HCT116 (cell line): ENCODE measurements around the gene CDH13. TPM values are rescaled to one million over a fixed set of nuclear protein-coding genes. Genes with fewer than 3 reads are reported as not detected.

Experiments used
- ATAC-seq: fragments of 200-7000 bp; cut with Tn5 transposase; 2 replicates; pipeline ENCODE4 v1.9.1; 2020; ENCODE audit warnings: mild to moderate bottlenecking, moderate library complexity
- BruUV-seq: library from RNA; stranded (reverse); fragments of 400-500 nt; replicated peaks from 2 replicates; lab custom pipeline; 2021; lab: Mats Ljungman, UMichigan
- CTCF ChIA-PET: fragments of 300-600 bp; sonication (Branson Sonifier 250); formaldehyde crosslinking; loops from one replicate; lab custom pipeline; 2021; ENCODE audit warnings: antibody characterized with exemption; lab: Charles Lee
- POLR2A ChIA-PET: fragments of 300-600, 350-600 bp; sonication (Branson Sonifier 250); formaldehyde crosslinking; loops from one replicate; lab custom pipeline; 2021; ENCODE audit warnings: antibody characterized with exemption; lab: Charles Lee
- RAD21 ChIA-PET, 2 experiments: fragments of 300-600 bp; sonication (Branson Sonifier 250); formaldehyde crosslinking; loops; one replicate each; lab custom pipeline; 2023; ENCODE audit warnings: low total read pairs in 2 of 2; ENCODE audit not compliant: uncharacterized antibody in 2 of 2, unreplicated experiment in 2 of 2, low non-redundant PET in 1 of 2; lab: Charles Lee
- DNase-seq: peaks from one replicate; pipeline ENCODE4 v3.0.0-alpha.2; 2010; ENCODE audit warnings: low read depth, low spot score
- H2AFZ ChIP-seq: fragments of 200-600 bp; shearing (Covaris generic), sonication (generic); 2 replicates; pipeline ENCODE4 v1.6.1; 2017; ENCODE audit warnings: low read depth, mixed run types, mixed read lengths, antibody characterized with exemption, low read length; ENCODE audit not compliant: poor library complexity, severe bottlenecking
- H3K27ac ChIP-seq: 2 replicates; pipeline ENCODE4 v1.5.1; 2012; ENCODE audit warnings: low read depth, low read length
- H3K27me3 ChIP-seq: fragments of 200-600 bp; sonication (generic); 2 replicates; pipeline ENCODE4 v1.6.1; 2016; ENCODE audit warnings: mixed run types, low read length, mixed read lengths; ENCODE audit not compliant: insufficient read depth
- H3K36me3 ChIP-seq, 2 experiments: fragments of 200-500 bp in 1 of 2; fragments of 200-600 bp in 1 of 2; sonication (Bioruptor generic) in 1 of 2; sonication (generic) in 1 of 2; 2 replicates each; pipeline versions ENCODE4 v1.5.1 to v1.6.1; 2014 to 2016; ENCODE audit warnings: low read length in 2 of 2, inconsistent platforms in 1 of 2, mixed read lengths in 1 of 2, mixed run types in 1 of 2; ENCODE audit not compliant: insufficient read depth in 2 of 2, control insufficient read depth in 1 of 2
- H3K4me1 ChIP-seq, 2 experiments: fragments of 200-600 bp in 1 of 2; sonication (generic) in 1 of 2; 2 replicates each; pipeline versions ENCODE4 v1.5.1 to v1.6.1; 2012 to 2017; ENCODE audit warnings: low read length in 2 of 2, inconsistent platforms in 1 of 2, mild to moderate bottlenecking in 1 of 2, mixed read lengths in 1 of 2, mixed run types in 1 of 2, moderate library complexity in 1 of 2; ENCODE audit not compliant: insufficient read depth in 2 of 2, control insufficient read depth in 1 of 2
- H3K4me2 ChIP-seq: fragments of 200-600 bp; sonication (generic); 2 replicates; pipeline ENCODE4 v1.6.1; 2017; ENCODE audit warnings: mixed run types, low read length, mixed read lengths
- H3K4me3 ChIP-seq, 2 experiments: fragments of 200-600 bp in 1 of 2; sonication (generic) in 1 of 2; replicated peaks in 1 of 2; 2 replicates each; pipeline ENCODE4 v1.5.1; 2011 to 2016; ENCODE audit warnings: low read length in 2 of 2, control low read depth in 1 of 2, low read depth in 1 of 2, mild to moderate bottlenecking in 1 of 2, mixed read lengths in 1 of 2, mixed run types in 1 of 2
- H3K79me2 ChIP-seq: fragments of 200-600 bp; sonication (generic); 2 replicates; pipeline ENCODE4 v1.6.1; 2017; ENCODE audit warnings: mild to moderate bottlenecking, mixed run types, low read length, moderate library complexity, mixed read lengths; ENCODE audit not compliant: insufficient read depth
- H3K9ac ChIP-seq: fragments of 200-600 bp; sonication (generic); 2 replicates; pipeline ENCODE4 v1.6.1; 2016; ENCODE audit warnings: low read length, mixed read lengths
- H3K9me2 ChIP-seq: fragments of 200-600 bp; sonication (generic), shearing (Covaris generic); 2 replicates; pipeline ENCODE4 v1.6.1; 2017; ENCODE audit warnings: mixed run types, mild to moderate bottlenecking, moderate library complexity; ENCODE audit not compliant: insufficient read depth
- H3K9me3 ChIP-seq, 2 experiments: fragments of 200-500 bp in 1 of 2; fragments of 200-600 bp in 1 of 2; sonication (Bioruptor generic) in 1 of 2; sonication (generic) in 1 of 2; 2 replicates each; pipeline ENCODE4 v1.6.1; 2014 to 2017; ENCODE audit warnings: low read length in 2 of 2, mixed read lengths in 2 of 2, inconsistent platforms in 1 of 2, low read depth in 1 of 2, mild to moderate bottlenecking in 1 of 2, mixed run types in 1 of 2, moderate library complexity in 1 of 2; ENCODE audit not compliant: control insufficient read depth in 1 of 2, insufficient read depth in 1 of 2
- H4K20me1 ChIP-seq: fragments of 200-600 bp; sonication (generic), shearing (Covaris generic); 2 replicates; pipeline ENCODE4 v1.6.1; 2017; ENCODE audit warnings: mixed run types, mild to moderate bottlenecking, moderate library complexity; ENCODE audit not compliant: insufficient read depth
- ATF3 ChIP-seq: IDR thresholded peaks from 2 replicates; pipeline ENCODE4 v1.6.1; 2012
- CBX3 ChIP-seq: IDR thresholded peaks from 2 replicates; pipeline ENCODE4 v1.6.1; 2012; ENCODE audit warnings: low read depth
- CEBPB ChIP-seq: IDR thresholded peaks from 2 replicates; pipeline ENCODE4 v1.6.1; 2012; ENCODE audit warnings: low read depth
- CTCF ChIP-seq, 3 experiments: fragments of 200-600 bp in 1 of 3; sonication (generic) in 1 of 3; IDR thresholded peaks in 2 of 3; conservative IDR thresholded peaks in 1 of 3; 2 replicates each; pipeline ENCODE4 v1.5.1; 2012 to 2017; ENCODE audit warnings: low read depth in 2 of 3, low read length in 2 of 3, antibody characterized with exemption in 1 of 3, borderline replicate concordance in 1 of 3, control low read depth in 1 of 3, mild to moderate bottlenecking in 1 of 3, mixed read lengths in 1 of 3, mixed run types in 1 of 3, moderate library complexity in 1 of 3; ENCODE audit not compliant: insufficient read depth in 1 of 3
- EGR1 ChIP-seq: IDR thresholded peaks from 2 replicates; pipeline ENCODE4 v1.6.1; 2012; ENCODE audit warnings: low read depth
- ELF1 ChIP-seq: IDR thresholded peaks from 2 replicates; pipeline ENCODE4 v1.6.1; 2012; ENCODE audit warnings: low read depth, borderline replicate concordance
- EZH2 ChIP-seq: fragments of 200-600 bp; sonication (generic); IDR thresholded peaks from 2 replicates; pipeline ENCODE4 v1.6.1; 2017; ENCODE audit warnings: antibody characterized with exemption, mixed run types
- EZH2phosphoT487 ChIP-seq: fragments of 200-600 bp; IDR thresholded peaks from 2 replicates; pipeline ENCODE4 v1.6.1; 2018; ENCODE audit warnings: antibody characterized with exemption, borderline replicate concordance
- FOSL1 ChIP-seq: IDR thresholded peaks from 2 replicates; pipeline ENCODE4 v1.6.1; 2012; ENCODE audit warnings: low read depth
- POLR2A ChIP-seq: IDR thresholded peaks from 2 replicates; pipeline ENCODE4 v1.7.0; 2011; ENCODE audit warnings: borderline replicate concordance; ENCODE audit not compliant: insufficient read depth, insufficient read length; ENCODE audit errors: extremely low read depth
- POLR2AphosphoS5 ChIP-seq: IDR thresholded peaks from 2 replicates; pipeline ENCODE4 v1.6.1; 2011; ENCODE audit warnings: mild to moderate bottlenecking, low read depth, low read length, moderate library complexity
- RAD21 ChIP-seq: IDR thresholded peaks from 2 replicates; pipeline ENCODE4 v1.6.1; 2012; ENCODE audit warnings: low read depth, mild to moderate bottlenecking
- REST ChIP-seq: IDR thresholded peaks from 2 replicates; pipeline ENCODE4 v1.6.1; 2012; ENCODE audit warnings: low read depth
- SIN3A ChIP-seq: IDR thresholded peaks from 2 replicates; pipeline ENCODE4 v1.6.1; 2012; ENCODE audit warnings: low read depth
- SP1 ChIP-seq: IDR thresholded peaks from 2 replicates; pipeline ENCODE4 v1.6.1; 2012; ENCODE audit warnings: low read depth
- SRF ChIP-seq: IDR thresholded peaks from 2 replicates; pipeline ENCODE4 v1.6.1; 2012; ENCODE audit warnings: low read depth
- TCF7L2 ChIP-seq: IDR thresholded peaks from 2 replicates; pipeline ENCODE4 v1.7.0; 2011; ENCODE audit warnings: borderline replicate concordance, inconsistent platforms; ENCODE audit not compliant: insufficient read depth, insufficient read length; ENCODE audit errors: extremely low read depth
- YY1 ChIP-seq: IDR thresholded peaks from 2 replicates; pipeline ENCODE4 v1.6.1; 2011; ENCODE audit warnings: low read length, low read depth, moderate library complexity, mild to moderate bottlenecking; ENCODE audit not compliant: insufficient replicate concordance; ENCODE audit errors: extremely low read depth
- ZFX ChIP-seq: fragments of 450-650 bp; IDR thresholded peaks from 2 replicates; pipeline ENCODE4 v1.6.1; 2017
- ZNF274 ChIP-seq: fragments of 200-500 bp; sonication (Bioruptor generic); IDR thresholded peaks from 2 replicates; pipeline ENCODE4 v1.6.1; 2014; ENCODE audit warnings: mild to moderate bottlenecking, low read depth, low read length, inconsistent platforms
- intact Hi-C: fragments of 100-400 bp; cut with micrococcal nuclease; formaldehyde crosslinking; loops from 2 replicates; pipeline ENCODE4 v1.10.0; 2022
- total RNA-seq: library from RNA; stranded (reverse); gene quantifications from one replicate; pipeline ENCODE4 v1.2.1, GENCODE V29; 2021; ENCODE audit not compliant: unreplicated experiment

Gene CDH13
- total RNA-seq, 1 experiment from 2014 or later = not detected

GRCh38 chr16:82884320-82884898 lies 257.6 kb downstream of the CDH13 start:
- no peak overlapping the region for H3K4me2 ChIP-seq
- TF ChIP-seq ZNF274 (no peak), SIN3A (no peak), EZH2 (no peak), FOSL1 (no peak), CBX3 (no peak), EZH2phosphoT487 (no peak), ZFX (no peak), ELF1 (no peak), CTCF (IDR thresholded peaks at IDR 0.05 in 2 of 3, conservative IDR thresholded peaks at IDR 0.05 in 1 of 3; ENCODE audit: borderline replicate concordance in 1 of 3, insufficient read depth in 1 of 3, low read depth in 2 of 3, low read length in 2 of 3) (no peak), RAD21 (no peak), POLR2A (no peak), POLR2AphosphoS5 (no peak), EGR1 (no peak), SP1 (no peak), CEBPB (no peak), ATF3 (no peak), YY1 (no peak), REST (no peak), TCF7L2 (no peak), SRF (no peak)
- no peak for DNase-seq
- H3K27me3 ChIP-seq = no peaks in the 10 kb centered on the region
- H4K20me1 ChIP-seq = no peaks in the 10 kb centered on the region
- no TSS peak for BruUV-seq
- intact Hi-C loops = no loop called here
- H3K4me3 ChIP-seq = no peak overlapping the region
- H3K9me2 ChIP-seq = no peaks in the 10 kb centered on the region
- no peaks in the 10 kb centered on the region for H3K36me3 ChIP-seq
- no peaks in the 10 kb centered on the region for H3K4me1 ChIP-seq
- ATAC-seq = no peak
- H3K9ac ChIP-seq = no peak overlapping the region
- ChIA-PET POLR2A (no interaction called here), CTCF (no interaction called here), RAD21 (no interaction called here)
- H3K79me2 ChIP-seq = no peaks in the 10 kb centered on the region
- peaks cover 30 to 34% of the 10 kb centered on the region in 2 experiments; a peak in 2 of 4 replicates for H3K9me3 ChIP-seq
- no peak overlapping the region for H3K27ac ChIP-seq
- no peak overlapping the region for H2AFZ ChIP-seq
